Glutamatergic neuron (in vitro differentiated cells): ENCODE measurements around the gene PLCG2. TPM values are rescaled to one million over a fixed set of nuclear protein-coding genes. Genes with fewer than 3 reads are reported as not detected.

Source experiments
- DNase-seq: peaks from one replicate; pipeline ENCODE4 v3.0.0; 2022
- H3K27ac Mint-ChIP-seq: one replicate; pipeline ENCODE4 v1.8.0; 2020; ENCODE audit warnings: mild to moderate bottlenecking, mixed read lengths, inconsistent platforms; ENCODE audit not compliant: unreplicated experiment
- H3K27me3 Mint-ChIP-seq: one replicate; pipeline ENCODE4 v1.8.0; 2020; ENCODE audit warnings: mild to moderate bottlenecking, moderate library complexity, mixed read lengths, inconsistent platforms; ENCODE audit not compliant: unreplicated experiment
- H3K36me3 Mint-ChIP-seq: one replicate; pipeline ENCODE4 v1.8.0; 2020; ENCODE audit warnings: mild to moderate bottlenecking, mixed read lengths, inconsistent platforms; ENCODE audit not compliant: unreplicated experiment
- H3K4me1 Mint-ChIP-seq: one replicate; pipeline ENCODE4 v1.8.0; 2020; ENCODE audit warnings: mild to moderate bottlenecking, low read depth, mixed read lengths, inconsistent platforms; ENCODE audit not compliant: unreplicated experiment
- H3K4me3 Mint-ChIP-seq: one replicate; pipeline ENCODE4 v1.8.0; 2020; ENCODE audit warnings: mild to moderate bottlenecking, mixed read lengths, inconsistent platforms; ENCODE audit not compliant: unreplicated experiment
- H3K9me3 Mint-ChIP-seq: one replicate; pipeline ENCODE4 v1.8.0; 2020; ENCODE audit warnings: mild to moderate bottlenecking, moderate library complexity, mixed read lengths, inconsistent platforms; ENCODE audit not compliant: unreplicated experiment
- CTCF ChIP-seq: fragments of 200-600 bp; sonication (generic); IDR thresholded peaks from one replicate; pipeline ENCODE4 v1.5.0; 2021; ENCODE audit not compliant: partially characterized antibody, unreplicated experiment
- total RNA-seq: library from RNA; stranded (reverse); fragmentation: NEBNext Ultra II Directional; extraction: Animal tissue kit (Norgen Biotek cat#: 25700); gene quantifications from one replicate; pipeline ENCODE4 v1.2.1, GENCODE V29; 2021; ENCODE audit not compliant: unreplicated experiment

PLCG2 gene
- total RNA-seq, 1 donor from 2014 or later: 0.49 TPM

DNA sequence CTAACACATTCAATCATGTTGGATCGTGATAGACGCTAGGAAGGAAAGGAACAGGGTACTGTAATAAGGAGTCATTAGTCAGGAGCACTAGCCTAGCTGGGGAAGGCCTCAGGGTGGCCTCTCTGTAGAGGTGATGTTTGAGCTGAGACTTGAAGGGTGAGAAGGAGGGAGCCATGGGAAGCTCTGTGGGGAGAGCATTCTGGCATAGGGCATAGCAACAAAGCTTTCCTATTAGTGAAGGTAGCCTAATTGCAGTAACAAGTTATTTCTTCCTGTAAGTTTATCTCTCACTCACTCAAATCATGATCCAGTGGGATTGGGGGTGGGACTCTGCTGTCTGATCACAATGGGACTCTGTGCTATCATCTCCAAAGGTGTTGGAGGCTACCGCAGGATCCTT is 16.1 kb downstream of the PLCG2 start:
- Mint-ChIP-seq H3K36me3 (no peaks in the 10 kb centered on the region), H3K27ac (no peak overlapping the region), H3K9me3 (no peaks in the 10 kb centered on the region), H3K4me3 (no peak overlapping the region), H3K27me3 (peaks cover under 1% of the 10 kb centered on the region), H3K4me1 (no peaks in the 10 kb centered on the region)
- no peak for DNase-seq
- no peak for TF ChIP-seq CTCF

DNA sequence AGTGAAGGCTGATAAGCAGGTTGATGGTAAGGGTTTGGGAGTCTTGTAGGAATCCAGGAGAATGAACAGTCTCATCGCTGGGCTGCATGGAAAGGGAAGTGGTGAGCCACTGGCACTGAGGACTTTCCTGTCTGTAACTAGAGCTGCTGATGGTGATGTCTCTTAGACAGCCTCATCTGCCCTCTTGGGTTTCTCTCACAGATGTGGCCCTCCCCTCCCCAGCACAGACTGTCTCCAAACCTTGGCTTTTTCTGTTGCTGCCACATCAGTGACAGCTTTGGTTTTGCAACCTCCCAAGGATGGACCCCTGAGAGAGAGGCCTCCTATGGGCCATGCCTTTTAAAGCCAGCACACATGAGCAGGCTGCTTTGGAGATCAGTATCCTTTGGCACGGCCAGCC is 16.9 kb downstream of the PLCG2 start:
- Mint-ChIP-seq H3K9me3 (peaks cover 1% of the 10 kb centered on the region), H3K27ac (no peak overlapping the region), H3K27me3 (no peaks in the 10 kb centered on the region), H3K4me3 (no peak overlapping the region), H3K36me3 (no peaks in the 10 kb centered on the region), H3K4me1 (no peaks in the 10 kb centered on the region)
- TF ChIP-seq CTCF: no peak
- no peak for DNase-seq

- Mint-ChIP-seq H3K4me1 (no peaks in the 10 kb centered on the region), H3K27ac (no peak overlapping the region), H3K4me3 (no peak overlapping the region), H3K27me3 (no peaks in the 10 kb centered on the region), H3K36me3 (no peaks in the 10 kb centered on the region), H3K9me3 (peaks cover 1% of the 10 kb centered on the region)
- DNase-seq: no peak
- TF ChIP-seq CTCF: no peak
Measured at GRCh38 chr16:81796583-81797346, 17.7 kb downstream of the PLCG2 start.

GRCh38 chr16:81797443-81797842 is 18.4 kb downstream of the PLCG2 start:
- Mint-ChIP-seq H3K27me3 (no peaks in the 10 kb centered on the region), H3K27ac (no peak overlapping the region), H3K4me3 (no peak overlapping the region), H3K4me1 (no peaks in the 10 kb centered on the region), H3K9me3 (peaks cover 1% of the 10 kb centered on the region), H3K36me3 (no peaks in the 10 kb centered on the region)
- TF ChIP-seq CTCF: no peak
- DNase-seq: no peak

- no peaks in the 10 kb centered on the region for H3K4me1 Mint-ChIP-seq
- no peak overlapping the region for H3K27ac Mint-ChIP-seq
- DNase-seq: no peak
- H3K4me3 Mint-ChIP-seq: no peak overlapping the region
- H3K36me3 Mint-ChIP-seq: no peaks in the 10 kb centered on the region
- H3K27me3 Mint-ChIP-seq: no peaks in the 10 kb centered on the region
- TF ChIP-seq CTCF: no peak
- peaks cover 1% of the 10 kb centered on the region for H3K9me3 Mint-ChIP-seq
Measured at GRCh38 chr16:81798311-81799137, 19.4 kb downstream of the PLCG2 start.
